Activated T-helper 2 cell treated with anti-CD3 and anti-CD28 coated beads, Interferon-gamma antibody, Interleukin-2, Interleukin-4, amounts not matched to agents 10 μg/mL and 5 μg/mL and 100 μg/mL, durations not matched to agents 14 hours and 24 hours and 36 hours (primary cell): Measurements from ENCODE around the gene NCKAP5. TPM values are rescaled to one million over a fixed set of nuclear protein-coding genes. Genes with fewer than 3 reads are reported as not detected.

Source experiments
- DNase-seq: peaks from one replicate; pipeline ENCODE4 v3.0.0; 2021; ENCODE audit warnings: low spot score
- H3K27ac Mint-ChIP-seq: one replicate; pipeline ENCODE4 v1.8.0; 2021; ENCODE audit warnings: mixed read lengths
- H3K27me3 Mint-ChIP-seq: one replicate; pipeline ENCODE4 v1.8.0; 2021; ENCODE audit warnings: low read depth, mixed read lengths
- H3K36me3 Mint-ChIP-seq: one replicate; pipeline ENCODE4 v1.8.0; 2021; ENCODE audit warnings: low read depth, mixed read lengths
- H3K4me1 Mint-ChIP-seq: one replicate; pipeline ENCODE4 v1.8.0; 2021; ENCODE audit warnings: low read depth, mixed read lengths
- H3K4me3 Mint-ChIP-seq: one replicate; pipeline ENCODE4 v1.8.0; 2021; ENCODE audit warnings: low read depth, mild to moderate bottlenecking, moderate library complexity, mixed read lengths
- H3K9me3 Mint-ChIP-seq: one replicate; pipeline ENCODE4 v1.8.0; 2021; ENCODE audit warnings: mixed read lengths
- intact Hi-C: fragments of 100-400 bp; cut with micrococcal nuclease; formaldehyde crosslinking; loops from one replicate; pipeline ENCODE4 v1.15.1; 2023
- total RNA-seq: library from RNA; stranded (reverse); gene quantifications from 2 replicates; pipeline ENCODE4 v1.2.3, GENCODE V29; 2022

The NCKAP5 gene
- total RNA-seq, 1 donor from 2014 or later: not detected

DNA sequence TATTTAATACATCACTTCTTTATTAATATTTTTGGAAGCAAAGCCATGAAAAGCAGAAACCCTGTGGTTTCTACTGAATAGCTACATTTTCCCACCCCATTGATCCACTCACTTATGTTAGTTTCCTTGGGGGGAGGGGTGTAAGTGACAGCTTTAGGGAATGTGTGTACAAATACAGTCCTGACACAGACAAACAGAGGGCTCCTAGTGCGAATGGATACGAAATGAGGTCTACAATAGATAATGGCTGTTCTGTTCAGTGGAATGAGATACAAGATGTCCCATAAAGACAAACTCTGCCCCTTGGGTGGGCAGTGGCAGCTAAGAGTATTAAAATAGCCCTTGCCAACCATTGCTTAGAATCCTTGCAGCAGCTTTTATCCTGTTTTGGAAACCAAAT lies 312.9 kb downstream of the NCKAP5 start:
- intact Hi-C loops: no loop called here
- no peak overlapping the region for H3K4me3 Mint-ChIP-seq
- H3K36me3 Mint-ChIP-seq: no peaks in the 10 kb centered on the region
- H3K27ac Mint-ChIP-seq: no peak overlapping the region
- H3K27me3 Mint-ChIP-seq: no peaks in the 10 kb centered on the region
- no peaks in the 10 kb centered on the region for H3K4me1 Mint-ChIP-seq
- H3K9me3 Mint-ChIP-seq: no peaks in the 10 kb centered on the region
- DNase-seq: no peak

DNA sequence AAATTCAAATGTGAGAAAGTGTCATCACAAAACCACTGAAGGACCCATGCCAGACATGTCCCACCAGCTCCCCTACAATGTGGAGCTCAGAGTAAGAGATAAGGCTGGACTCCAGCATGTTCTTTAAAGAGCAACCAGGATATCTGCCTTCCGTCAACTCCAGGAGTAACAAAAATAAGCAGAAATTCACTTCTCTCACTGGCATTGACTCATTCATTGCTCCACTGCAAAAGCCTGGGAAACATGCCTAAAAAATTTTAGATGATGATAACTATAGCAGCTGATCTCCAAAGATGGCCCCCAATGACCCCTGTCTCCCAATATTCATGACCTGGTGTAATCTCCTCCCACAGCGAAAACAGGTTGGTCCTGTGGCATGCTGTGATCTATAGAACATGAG lies 314.5 kb downstream of the NCKAP5 start:
- Mint-ChIP-seq H3K9me3 (peaks cover 4% of the 10 kb centered on the region), H3K36me3 (no peaks in the 10 kb centered on the region), H3K4me3 (no peak overlapping the region), H3K27me3 (no peaks in the 10 kb centered on the region), H3K27ac (no peak overlapping the region), H3K4me1 (no peaks in the 10 kb centered on the region)
- DNase-seq: no peak
- intact Hi-C loops: no loop called here

- H3K27me3 Mint-ChIP-seq: no peaks in the 10 kb centered on the region
- H3K9me3 Mint-ChIP-seq: peaks cover 4% of the 10 kb centered on the region
- DNase-seq: no peak
- no peak overlapping the region for H3K27ac Mint-ChIP-seq
- no peaks in the 10 kb centered on the region for H3K36me3 Mint-ChIP-seq
- H3K4me1 Mint-ChIP-seq: no peaks in the 10 kb centered on the region
- intact Hi-C loops: no loop called here
- no peak overlapping the region for H3K4me3 Mint-ChIP-seq
Observed at GRCh38 chr2:133252780-133253355, 315.4 kb downstream of the NCKAP5 start.

DNA sequence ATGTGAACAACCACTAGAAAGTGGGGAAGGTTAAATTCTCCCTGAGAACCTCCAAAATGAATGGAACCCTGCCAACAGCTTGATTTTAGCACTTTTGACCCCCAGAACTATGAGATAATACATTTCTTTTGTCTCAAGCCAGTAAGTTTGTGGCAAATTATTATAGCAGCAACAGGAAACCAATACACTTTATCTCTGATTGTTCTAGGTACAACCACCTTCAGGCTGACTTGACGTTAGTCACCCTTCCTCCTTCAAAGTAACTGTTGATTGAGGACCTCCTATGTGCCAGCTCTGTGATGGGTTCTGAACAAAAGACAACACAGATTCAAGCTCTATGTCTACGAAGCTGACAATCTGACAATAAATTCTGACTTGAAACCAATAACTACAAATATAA lies 318.9 kb downstream of the NCKAP5 start:
- Mint-ChIP-seq H3K4me3 (no peak overlapping the region), H3K36me3 (no peaks in the 10 kb centered on the region), H3K4me1 (no peaks in the 10 kb centered on the region), H3K27me3 (no peaks in the 10 kb centered on the region), H3K27ac (no peak overlapping the region), H3K9me3 (peaks cover 4% of the 10 kb centered on the region)
- no peak for DNase-seq
- intact Hi-C loops: no loop called here

- H3K27ac Mint-ChIP-seq: no peak overlapping the region
- H3K36me3 Mint-ChIP-seq: no peaks in the 10 kb centered on the region
- no peak overlapping the region for H3K4me3 Mint-ChIP-seq
- no peak for DNase-seq
- peaks cover 4% of the 10 kb centered on the region for H3K9me3 Mint-ChIP-seq
- intact Hi-C loops: no loop called here
- no peaks in the 10 kb centered on the region for H3K4me1 Mint-ChIP-seq
- H3K27me3 Mint-ChIP-seq: no peaks in the 10 kb centered on the region
Observed at GRCh38 chr2:133248264-133248663, 320.0 kb downstream of the NCKAP5 start.

- Mint-ChIP-seq H3K4me1 (no peaks in the 10 kb centered on the region), H3K9me3 (peaks cover 4% of the 10 kb centered on the region), H3K4me3 (no peak overlapping the region)
Observed at GRCh38 chr2:133247631-133248030, 320.6 kb downstream of the NCKAP5 start.

DNA sequence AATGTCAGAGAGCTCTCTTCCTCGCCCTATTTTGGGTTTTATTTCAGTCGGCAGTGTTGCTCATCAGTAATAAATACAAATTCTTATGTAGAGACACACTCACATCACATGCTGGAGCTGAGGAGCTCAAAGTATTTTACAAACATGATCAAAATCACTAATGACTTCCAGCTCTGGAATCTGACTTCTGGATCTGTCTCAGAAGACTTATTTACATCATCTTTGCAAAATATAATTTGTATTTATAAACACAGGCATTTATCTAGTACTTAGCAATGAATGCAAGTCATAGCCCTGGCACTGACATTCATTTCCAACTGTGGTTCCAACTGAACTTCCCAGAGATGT lies 327.1 kb downstream of the NCKAP5 start:
- H3K27me3 Mint-ChIP-seq: no peaks in the 10 kb centered on the region
- no peaks in the 10 kb centered on the region for H3K4me1 Mint-ChIP-seq
- no peaks in the 10 kb centered on the region for H3K36me3 Mint-ChIP-seq
- no peak overlapping the region for H3K27ac Mint-ChIP-seq
- DNase-seq: no peak
- H3K4me3 Mint-ChIP-seq: no peak overlapping the region
- intact Hi-C loops: no loop called here
- no peaks in the 10 kb centered on the region for H3K9me3 Mint-ChIP-seq

More at GRCh38 chr2:133247631-133248030, 320.6 kb downstream of the NCKAP5 start:
- Mint-ChIP-seq H3K36me3 (no peaks in the 10 kb centered on the region), H3K27ac (no peak overlapping the region), H3K27me3 (no peaks in the 10 kb centered on the region)
- no peak for DNase-seq
- intact Hi-C loops: no loop called here

DNA sequence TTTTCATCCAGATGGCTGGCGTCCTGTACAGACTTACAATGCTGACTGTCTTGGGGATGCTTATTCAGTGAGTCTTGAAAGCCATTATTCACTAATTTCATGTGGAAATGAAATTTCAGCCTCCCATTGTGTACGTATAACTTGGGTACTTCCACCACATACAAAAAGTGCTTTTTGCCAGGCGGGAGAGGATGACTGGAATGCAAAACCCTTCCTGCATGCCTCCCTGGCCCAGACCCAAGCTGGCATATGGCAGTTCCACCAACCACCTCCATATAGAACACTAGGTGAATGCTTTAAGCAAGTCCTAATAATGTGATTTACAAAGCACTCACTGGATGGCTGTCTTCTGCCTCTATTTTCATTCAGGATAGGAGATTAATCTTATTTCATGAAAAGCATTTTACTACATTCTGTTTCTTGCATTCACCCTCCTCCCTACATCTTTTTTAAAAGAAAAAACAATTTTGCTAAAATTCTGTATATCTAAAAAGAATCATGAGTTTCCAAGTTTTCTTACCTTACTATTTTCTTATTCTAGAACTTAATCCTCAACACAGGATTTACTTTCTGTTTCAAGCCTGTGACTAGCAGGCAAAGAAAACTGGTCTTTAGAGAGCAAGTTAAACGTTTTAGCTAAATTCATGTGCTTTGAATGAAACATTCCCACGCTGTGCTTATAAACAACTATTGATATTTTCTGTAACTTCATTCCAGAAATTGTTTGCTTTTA lies 327.6 kb downstream of the NCKAP5 start:
- Mint-ChIP-seq H3K36me3 (no peaks in the 10 kb centered on the region), H3K4me1 (no peaks in the 10 kb centered on the region), H3K4me3 (no peak overlapping the region), H3K9me3 (no peaks in the 10 kb centered on the region), H3K27ac (no peak overlapping the region), H3K27me3 (no peaks in the 10 kb centered on the region)
- no peak for DNase-seq
- intact Hi-C loops: no loop called here

DNA sequence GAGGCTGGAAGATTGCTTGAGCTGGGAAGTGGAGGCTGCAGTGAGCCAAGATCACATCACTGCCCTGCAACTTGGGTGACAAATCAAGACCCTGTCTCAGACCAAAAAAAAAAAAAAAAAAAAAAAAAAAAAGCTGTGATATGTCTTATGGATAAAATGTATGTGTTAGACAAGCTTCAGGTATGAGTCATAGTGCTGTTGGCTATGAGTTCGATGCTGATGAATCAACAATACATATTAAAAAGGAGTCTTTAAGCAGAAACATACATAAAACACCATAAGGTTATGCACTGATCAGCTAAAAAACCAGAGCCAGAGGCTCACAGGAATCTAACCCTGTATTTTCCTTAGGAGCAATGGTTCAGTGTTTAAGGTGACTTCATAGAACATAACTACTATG lies 332.3 kb downstream of the NCKAP5 start:
- no peaks in the 10 kb centered on the region for H3K4me1 Mint-ChIP-seq
- DNase-seq: no peak
- H3K4me3 Mint-ChIP-seq: no peak overlapping the region

GRCh38 chr2:133232556-133232955 lies 335.7 kb downstream of the NCKAP5 start:
- Mint-ChIP-seq H3K27ac (no peak overlapping the region), H3K36me3 (no peaks in the 10 kb centered on the region), H3K9me3 (no peaks in the 10 kb centered on the region), H3K4me3 (no peak overlapping the region), H3K4me1 (no peaks in the 10 kb centered on the region), H3K27me3 (no peaks in the 10 kb centered on the region)
- intact Hi-C loops: no loop called here
- DNase-seq: no peak

More for the DNA sequence above, 332.3 kb downstream of the NCKAP5 start:
- Mint-ChIP-seq H3K27me3 (no peaks in the 10 kb centered on the region), H3K36me3 (no peaks in the 10 kb centered on the region), H3K9me3 (no peaks in the 10 kb centered on the region), H3K27ac (no peak overlapping the region)
- intact Hi-C loops: no loop called here

GRCh38 chr2:133231264-133231663 lies 337.0 kb downstream of the NCKAP5 start:
- no peaks in the 10 kb centered on the region for H3K4me1 Mint-ChIP-seq
- no peaks in the 10 kb centered on the region for H3K9me3 Mint-ChIP-seq
- no peak overlapping the region for H3K27ac Mint-ChIP-seq
- no peaks in the 10 kb centered on the region for H3K36me3 Mint-ChIP-seq
- no peak for DNase-seq
- no peak overlapping the region for H3K4me3 Mint-ChIP-seq
- H3K27me3 Mint-ChIP-seq: no peaks in the 10 kb centered on the region
- intact Hi-C loops: no loop called here

DNA sequence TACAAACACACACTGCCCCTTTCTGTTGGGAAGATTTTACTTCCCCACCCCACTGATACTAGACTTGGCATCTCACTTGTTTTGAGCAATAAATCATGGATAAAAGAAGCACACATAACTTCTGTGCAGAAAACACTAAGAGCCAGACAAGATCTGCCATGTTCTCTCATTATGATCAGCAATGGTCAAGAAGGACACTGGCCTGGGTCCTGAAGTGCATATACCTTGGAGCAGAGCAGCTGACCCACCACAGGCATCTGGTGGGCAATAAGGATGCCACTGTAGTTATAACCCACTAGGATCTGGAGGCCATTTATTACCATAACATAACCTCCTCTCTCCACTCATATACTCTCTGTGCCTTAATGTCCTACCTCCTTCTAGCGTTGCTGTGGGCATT lies 338.3 kb downstream of the NCKAP5 start:
- intact Hi-C loops: no loop called here
- Mint-ChIP-seq H3K4me3 (no peak overlapping the region), H3K4me1 (no peaks in the 10 kb centered on the region), H3K27me3 (no peaks in the 10 kb centered on the region), H3K36me3 (no peaks in the 10 kb centered on the region), H3K27ac (no peak overlapping the region), H3K9me3 (no peaks in the 10 kb centered on the region)
- DNase-seq: no peak

DNA sequence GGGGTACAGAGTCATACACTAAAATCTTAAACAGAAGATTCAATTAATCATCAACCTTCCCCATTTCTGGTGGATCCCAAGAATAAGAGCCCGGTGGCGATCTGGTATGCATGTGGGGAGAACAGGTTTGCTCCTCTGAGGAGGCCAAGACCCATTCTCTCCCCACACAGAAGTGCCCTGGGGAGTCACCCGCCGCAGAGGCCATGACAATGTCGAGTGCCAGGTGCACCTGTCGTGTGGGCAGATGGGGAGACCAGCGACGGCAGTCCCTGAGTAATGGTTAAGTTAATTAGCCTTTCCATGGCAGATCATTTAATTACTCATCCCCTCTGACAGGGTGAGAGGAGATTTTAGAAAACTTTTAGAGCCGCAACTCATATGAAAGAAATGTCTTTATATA lies 345.0 kb downstream of the NCKAP5 start:
- no peak for DNase-seq
- H3K4me3 Mint-ChIP-seq: no peak overlapping the region
- H3K4me1 Mint-ChIP-seq: no peaks in the 10 kb centered on the region
- intact Hi-C loops: no loop called here
- H3K9me3 Mint-ChIP-seq: no peaks in the 10 kb centered on the region
- no peaks in the 10 kb centered on the region for H3K36me3 Mint-ChIP-seq
- no peak overlapping the region for H3K27ac Mint-ChIP-seq
- no peaks in the 10 kb centered on the region for H3K27me3 Mint-ChIP-seq
